Endothelial cell of umbilical vein (primary cell): ENCODE results near the gene LRRK1.

ENCODE experiments used
- CTCF ChIP-seq, 2 donors: IDR thresholded peaks; 1 replicate in 1 of 2; 2 replicates in 1 of 2; pipeline ENCODE4 v1.5.1; 2011; ENCODE audit warnings: low read length in 2 of 2, mild to moderate bottlenecking in 2 of 2, moderate library complexity in 2 of 2, control low read depth in 1 of 2, inconsistent platforms in 1 of 2, low read depth in 1 of 2; ENCODE audit not compliant: insufficient read depth in 1 of 2; ENCODE audit errors: extremely low read depth in 1 of 2
- EZH2 ChIP-seq: IDR thresholded peaks from 2 replicates; pipeline ENCODE4 v1.6.1; 2012; ENCODE audit warnings: borderline replicate concordance, low read depth, mild to moderate bottlenecking, moderate library complexity, low read length, inconsistent platforms; ENCODE audit not compliant: severe bottlenecking
- GATA2 ChIP-seq: IDR thresholded peaks from 2 replicates; pipeline ENCODE4 v1.7.0; 2011; ENCODE audit warnings: low read depth, mild to moderate bottlenecking, moderate library complexity, mixed read lengths, low read length; ENCODE audit not compliant: insufficient read length, insufficient read depth
- MAX ChIP-seq: IDR thresholded peaks from 2 replicates; pipeline ENCODE4 v1.6.1; 2011; ENCODE audit not compliant: insufficient read depth, insufficient read length
- MYC ChIP-seq: IDR thresholded peaks from one replicate; pipeline ENCODE4 v1.6.1; 2011; ENCODE audit warnings: mild to moderate bottlenecking, low read depth, low read length
- POLR2A ChIP-seq: IDR thresholded peaks from 2 replicates; pipeline ENCODE4 v1.6.1; 2012; ENCODE audit warnings: low read depth, mild to moderate bottlenecking, control low read depth, low read length
- POLR2AphosphoS5 ChIP-seq: IDR thresholded peaks from 2 replicates; pipeline ENCODE4 v1.6.1; 2012; ENCODE audit warnings: low read depth, mild to moderate bottlenecking, control low read depth, low read length, moderate library complexity; ENCODE audit not compliant: insufficient read depth

- no peak for TF ChIP-seq EZH2
- TF ChIP-seq POLR2AphosphoS5: no peak
- no peak for TF ChIP-seq CTCF (IDR thresholded peaks at IDR 0.05; ENCODE audit: extremely low read depth in 1 of 2, insufficient read depth in 1 of 2, low read depth in 1 of 2, low read length in 2 of 2)
- TF ChIP-seq MAX: no peak
- no peak for TF ChIP-seq GATA2
- no peak for TF ChIP-seq POLR2A
- no peak for TF ChIP-seq MYC
Observed at GRCh38 chr15:101111570-101112262, 192.6 kb downstream of the LRRK1 start.
